GM18507 (cell line): Measurements from ENCODE around the gene WWC2.
"Not testable (repeated sequence)": the region's sequence is repeated elsewhere in the genome, so short reads cannot be mapped to it uniquely, and the experiment has no call there.

Experiments
- DNase-seq: peaks from one replicate; pipeline ENCODE4 v3.0.0; 2011; ENCODE audit warnings: low read depth; ENCODE audit not compliant: insufficient read length; ENCODE audit errors: extremely low spot score
- FAIRE-seq: peaks from 2 replicates; lab custom pipeline; 2011; peaks lifted over from hg19 to GRCh38; lab: Jason Lieb, UNC

Gene WWC2

DNA sequence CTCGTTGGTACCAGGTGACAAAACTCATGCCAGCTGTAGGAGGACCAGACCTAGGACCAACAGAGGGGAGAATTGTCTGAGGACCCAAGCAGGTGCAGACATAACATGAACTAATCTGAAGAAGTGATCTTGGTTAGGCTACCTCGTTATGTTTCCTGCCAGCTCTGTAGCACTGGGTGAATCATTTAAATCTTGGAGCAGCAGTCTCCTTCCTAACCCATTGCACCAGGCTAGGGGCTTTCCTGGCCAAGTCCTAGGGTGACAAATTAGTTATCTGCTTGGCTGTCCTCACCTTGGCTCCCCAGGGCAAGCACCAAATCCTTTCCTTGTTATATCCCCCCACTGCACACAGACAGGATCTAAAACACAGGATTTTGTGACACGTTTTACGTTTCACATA is 87.8 kb downstream of the WWC2 start:
- DNase-seq, result no peak
- no peak for FAIRE-seq

- FAIRE-seq, result no peak
- no peak for DNase-seq
Measured at GRCh38 chr4:183190900-183191527, 92.0 kb downstream of the WWC2 start.

GRCh38 chr4:183191630-183192029 is 92.6 kb downstream of the WWC2 start:
- no peak for FAIRE-seq
- DNase-seq, result no peak

DNA sequence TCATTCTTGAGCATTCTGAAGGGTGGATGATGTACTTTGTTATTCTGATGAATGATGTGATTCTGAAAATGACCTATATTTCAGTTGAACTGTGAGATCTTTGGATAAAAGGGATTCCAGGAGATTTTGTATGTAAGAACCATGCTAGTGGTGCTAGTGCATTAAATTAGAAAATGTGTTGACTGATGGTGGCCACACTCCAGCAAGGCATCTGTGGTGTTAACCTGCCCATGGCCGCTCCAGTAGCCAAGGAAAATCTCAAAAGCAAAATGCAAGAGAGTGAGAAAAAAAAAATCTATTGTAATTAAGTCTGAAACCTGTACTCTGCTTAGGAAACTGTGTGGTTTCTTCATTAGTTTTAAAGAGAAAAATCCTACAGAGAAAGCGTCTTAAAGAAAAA is 93.5 kb downstream of the WWC2 start:
- DNase-seq (no peak), FAIRE-seq (no peak)

- not testable (repeated sequence) for FAIRE-seq, DNase-seq
Measured at GRCh38 chr4:183193730-183194338, 94.8 kb downstream of the WWC2 start.

GRCh38 chr4:183195534-183195933 is 96.5 kb downstream of the WWC2 start:
- DNase-seq (no peak), FAIRE-seq (no peak)

GRCh38 chr4:183197140-183197539 is 98.1 kb downstream of the WWC2 start:
- DNase-seq, result no peak
- no peak for FAIRE-seq

- no peak for FAIRE-seq
- no peak for DNase-seq
Measured at GRCh38 chr4:183200453-183200852, 101.4 kb downstream of the WWC2 start.

GRCh38 chr4:183201331-183201730 is 102.3 kb downstream of the WWC2 start:
- DNase-seq, result no peak
- no peak for FAIRE-seq

DNA sequence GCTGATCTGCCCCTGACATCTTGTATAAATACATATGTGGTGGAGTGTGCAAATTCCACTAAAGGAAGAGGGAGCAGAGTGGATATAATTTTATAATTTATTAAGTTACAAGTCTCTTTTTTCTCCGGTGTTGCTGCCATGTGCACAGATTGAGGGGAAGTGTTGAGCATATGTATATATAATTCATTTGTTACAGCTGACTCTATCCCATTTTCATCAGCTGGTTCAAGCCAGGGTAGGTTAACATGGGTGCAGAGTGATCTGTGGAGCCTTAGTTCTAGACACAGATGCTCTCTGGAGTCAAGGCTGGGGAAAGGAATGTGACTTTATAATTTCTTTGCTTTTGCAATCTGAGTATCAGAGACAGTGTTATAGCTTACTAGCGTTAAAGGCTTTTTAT is 103.5 kb downstream of the WWC2 start:
- FAIRE-seq, result no peak
- no peak for DNase-seq

DNA sequence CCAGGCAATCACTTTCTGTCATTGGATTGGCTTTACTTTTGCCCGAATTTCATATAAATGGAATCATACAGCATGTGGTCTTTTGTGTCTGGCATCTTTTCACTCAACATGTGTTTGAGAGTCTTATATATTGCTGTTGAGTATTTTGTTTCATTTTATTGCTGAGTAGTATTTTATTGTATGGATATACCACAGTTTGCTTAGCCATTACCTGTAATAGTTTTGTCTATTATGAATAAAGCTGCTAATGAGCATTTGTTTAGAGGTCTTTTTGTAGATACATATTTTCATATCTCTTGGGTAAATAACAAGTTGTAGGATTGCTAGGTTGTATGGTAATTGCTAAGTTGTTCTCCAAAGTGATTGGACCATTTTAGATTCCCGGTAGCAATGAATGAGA is 105.7 kb downstream of the WWC2 start:
- DNase-seq (no peak), FAIRE-seq (no peak)

GRCh38 chr4:183205193-183205592 is 106.1 kb downstream of the WWC2 start:
- DNase-seq (no peak), FAIRE-seq (no peak)

DNA sequence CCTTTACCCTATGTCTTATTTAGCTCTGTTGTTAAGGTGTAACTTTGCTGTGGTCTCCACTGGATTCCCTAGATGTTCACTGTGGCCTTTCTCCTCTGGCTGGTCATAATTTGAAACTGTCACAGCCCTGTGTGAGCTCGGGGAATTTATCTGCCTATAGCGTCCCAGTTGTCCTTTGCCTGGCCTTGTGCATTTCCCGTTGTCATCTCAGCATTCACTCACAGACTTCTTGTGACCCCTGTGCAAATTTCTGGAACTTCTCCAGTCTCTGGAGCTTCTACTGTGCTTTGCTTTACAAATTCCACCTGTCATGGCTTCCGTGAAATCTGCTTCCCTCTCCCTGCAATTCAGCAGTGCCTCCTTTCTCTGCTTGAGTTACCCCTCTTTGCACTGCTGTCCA is 106.7 kb downstream of the WWC2 start:
- FAIRE-seq (no peak), DNase-seq (no peak)

GRCh38 chr4:183211533-183211932 is 112.5 kb downstream of the WWC2 start:
- DNase-seq, result no peak
- no peak for FAIRE-seq

DNA sequence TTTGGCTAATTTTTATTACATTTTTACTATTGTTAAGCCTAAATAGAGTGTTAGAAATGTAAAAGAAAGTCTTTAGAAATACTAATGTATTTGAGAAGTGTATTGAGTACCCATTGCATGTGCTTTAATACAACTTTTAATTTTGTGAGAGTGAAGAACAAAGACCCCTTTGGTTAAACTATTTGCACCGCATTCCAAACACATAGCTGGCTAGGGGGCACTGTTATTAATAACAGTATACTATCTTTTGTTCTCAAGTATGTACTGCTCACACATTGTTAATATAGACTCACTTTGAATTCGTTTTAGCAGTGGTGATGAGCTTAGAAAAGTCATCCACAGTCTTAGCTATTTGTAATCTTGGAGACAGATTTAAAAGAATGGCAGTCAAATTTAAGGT is 114.9 kb downstream of the WWC2 start:
- DNase-seq, result no peak
- FAIRE-seq, result no peak

DNA sequence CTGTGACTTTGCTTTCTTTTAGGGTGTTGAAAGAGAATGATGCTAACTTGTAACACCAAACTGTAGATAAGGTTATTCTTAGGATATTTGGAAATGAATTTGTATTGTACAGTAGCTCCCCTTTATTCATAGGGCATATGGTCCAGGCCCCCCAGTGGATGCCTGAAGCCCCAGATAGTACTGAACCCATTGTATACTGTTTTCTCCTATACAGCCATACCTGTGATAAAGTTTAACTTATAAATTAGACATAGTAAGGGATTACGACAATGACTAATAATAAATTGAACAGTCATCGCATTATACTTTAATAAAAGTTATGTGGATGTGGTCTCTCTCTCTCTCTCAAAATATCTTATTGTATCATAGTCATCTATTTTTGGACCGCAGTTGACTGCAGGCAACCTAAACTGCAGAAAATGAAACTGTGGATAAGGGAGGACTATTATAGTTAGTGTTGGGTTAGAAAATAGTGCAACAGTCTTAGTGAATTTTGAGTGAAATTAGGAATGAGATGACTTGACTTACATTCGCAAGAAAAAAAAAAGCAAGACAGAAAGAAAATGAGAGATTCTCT is 115.9 kb downstream of the WWC2 start:
- DNase-seq (no peak), FAIRE-seq (no peak)

DNA sequence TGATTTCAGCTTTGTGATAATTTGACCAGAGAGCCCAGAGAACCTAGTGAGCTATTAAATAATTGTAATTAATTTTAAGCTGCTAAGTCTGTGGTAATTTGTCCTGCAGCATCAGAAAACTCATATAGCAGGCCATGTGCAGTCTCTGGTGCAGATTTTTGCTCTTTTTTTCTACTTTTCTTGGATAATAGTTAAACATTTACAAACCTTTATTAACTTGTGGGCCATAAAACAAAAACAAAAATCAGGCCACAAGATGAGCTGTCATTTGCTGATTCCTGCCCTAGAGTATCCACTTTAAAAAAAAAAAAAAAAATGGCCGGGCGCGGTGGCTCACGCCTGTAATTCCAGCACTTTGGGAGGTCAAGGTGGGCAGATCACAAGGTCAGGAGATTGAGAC is 121.2 kb downstream of the WWC2 start:
- FAIRE-seq, result no peak

DNA sequence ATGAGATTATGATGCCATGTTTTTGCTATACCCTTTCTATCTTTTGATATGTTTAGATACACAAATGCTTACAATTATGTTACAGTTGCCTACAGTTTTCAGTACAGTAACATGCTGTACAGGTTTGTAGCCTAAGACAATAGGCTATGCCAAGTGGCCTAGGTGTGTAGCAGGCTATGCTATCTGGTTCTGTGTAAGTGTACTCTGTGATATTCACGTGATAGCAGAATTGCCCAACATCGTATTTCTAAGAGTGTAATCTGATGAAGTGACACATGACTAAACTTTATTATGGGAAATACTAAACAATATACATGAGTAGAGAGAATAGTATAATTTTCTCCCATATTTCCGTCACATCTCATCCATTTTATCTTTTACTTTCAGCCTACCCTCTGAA is 124.0 kb downstream of the WWC2 start:
- no peak for FAIRE-seq
- DNase-seq, result no peak

More for the DNA sequence above, 121.2 kb downstream of the WWC2 start:
- DNase-seq, result no peak

- FAIRE-seq (no peak), DNase-seq (no peak)
Measured at GRCh38 chr4:183229397-183229796, 130.3 kb downstream of the WWC2 start.

DNA sequence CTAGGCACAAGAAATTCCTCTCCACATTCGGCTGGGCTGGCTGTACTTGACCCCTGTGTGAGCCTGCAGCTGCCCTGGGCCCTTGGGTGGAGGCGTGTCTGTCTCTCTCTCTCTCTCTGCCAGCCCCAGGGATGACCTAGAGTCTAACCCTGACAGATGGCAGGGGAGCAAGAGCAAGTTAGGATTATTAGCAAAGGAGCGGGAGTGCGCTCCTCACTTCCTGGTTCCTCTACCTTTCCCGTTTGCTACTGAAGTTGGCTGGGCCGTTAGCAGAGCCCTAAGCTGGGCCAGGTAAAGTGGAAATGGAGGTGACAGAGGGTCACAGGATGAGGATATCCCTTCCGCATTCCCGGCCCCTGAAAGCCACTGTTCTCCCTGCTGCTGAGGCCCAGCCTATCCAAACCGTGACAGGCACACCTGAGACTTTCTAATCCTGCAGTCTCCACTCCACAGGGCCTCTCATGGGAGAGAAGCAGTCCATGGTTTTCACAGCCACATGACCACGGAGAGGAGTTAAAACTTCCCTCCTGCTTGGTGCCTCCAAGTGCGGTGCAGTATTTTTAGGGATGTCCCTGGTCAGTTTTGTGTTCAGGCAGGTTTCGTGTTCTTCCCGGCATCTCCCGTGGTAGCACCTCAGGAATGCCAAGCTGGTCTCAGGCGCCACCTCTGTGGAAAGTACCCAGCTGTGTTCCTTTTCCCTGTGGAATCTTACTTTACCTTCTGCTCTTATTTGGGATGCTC is 141.7 kb downstream of the WWC2 start:
- no peak for DNase-seq
- no peak for FAIRE-seq

GRCh38 chr4:183241322-183241640 is 142.2 kb downstream of the WWC2 start:
- DNase-seq (no peak), FAIRE-seq (no peak)
